COLO668 (cell line): ENCODE measurements around the gene REM2.
A peak's percentile ranks its signal among the peaks of the same experiment; 100 is the strongest.
"Not testable (repeated sequence)": the region's sequence is repeated elsewhere in the genome, so short reads cannot be mapped to it uniquely, and the experiment has no call there.

Experiments used
- DNase-seq: peaks from one replicate; lab custom pipeline; 2025; ENCODE audit not compliant: unreplicated experiment; lab: John Stamatoyannopoulos, UW

REM2 gene

DNA sequence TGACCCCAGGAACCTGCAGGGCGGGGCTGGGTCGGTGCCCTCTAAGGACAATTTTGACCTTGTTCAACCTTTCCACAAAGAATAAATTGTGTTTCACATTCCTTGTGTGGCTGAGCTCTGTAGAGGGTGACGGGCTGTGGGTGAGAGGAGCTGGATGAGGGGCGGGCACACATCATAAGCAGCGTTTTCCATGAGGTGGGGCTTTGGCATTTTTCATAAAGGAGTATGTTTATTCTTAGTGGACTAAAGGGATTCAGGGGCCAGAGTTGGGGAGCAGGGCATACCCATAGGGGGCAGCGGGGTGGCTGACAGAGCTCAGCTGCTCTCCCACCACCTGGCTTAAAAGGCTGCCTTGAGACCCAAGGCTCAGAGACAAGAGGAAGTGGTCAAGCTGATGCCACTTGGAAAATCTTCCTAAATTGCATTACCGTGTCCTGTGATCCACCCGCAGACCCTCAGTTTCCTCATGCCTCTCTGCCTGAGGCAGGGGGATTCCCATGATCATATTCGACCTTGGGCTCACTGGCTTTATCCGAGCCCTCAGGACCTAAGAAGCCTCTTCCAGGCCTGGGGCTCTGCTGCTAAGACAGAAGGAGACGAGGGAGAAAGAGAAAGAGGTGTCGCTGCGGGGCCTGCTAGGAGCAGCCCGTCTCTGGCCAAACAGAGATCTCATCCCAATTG, 35.2 kb upstream of the REM2 start:
- no peak for DNase-seq

DNA sequence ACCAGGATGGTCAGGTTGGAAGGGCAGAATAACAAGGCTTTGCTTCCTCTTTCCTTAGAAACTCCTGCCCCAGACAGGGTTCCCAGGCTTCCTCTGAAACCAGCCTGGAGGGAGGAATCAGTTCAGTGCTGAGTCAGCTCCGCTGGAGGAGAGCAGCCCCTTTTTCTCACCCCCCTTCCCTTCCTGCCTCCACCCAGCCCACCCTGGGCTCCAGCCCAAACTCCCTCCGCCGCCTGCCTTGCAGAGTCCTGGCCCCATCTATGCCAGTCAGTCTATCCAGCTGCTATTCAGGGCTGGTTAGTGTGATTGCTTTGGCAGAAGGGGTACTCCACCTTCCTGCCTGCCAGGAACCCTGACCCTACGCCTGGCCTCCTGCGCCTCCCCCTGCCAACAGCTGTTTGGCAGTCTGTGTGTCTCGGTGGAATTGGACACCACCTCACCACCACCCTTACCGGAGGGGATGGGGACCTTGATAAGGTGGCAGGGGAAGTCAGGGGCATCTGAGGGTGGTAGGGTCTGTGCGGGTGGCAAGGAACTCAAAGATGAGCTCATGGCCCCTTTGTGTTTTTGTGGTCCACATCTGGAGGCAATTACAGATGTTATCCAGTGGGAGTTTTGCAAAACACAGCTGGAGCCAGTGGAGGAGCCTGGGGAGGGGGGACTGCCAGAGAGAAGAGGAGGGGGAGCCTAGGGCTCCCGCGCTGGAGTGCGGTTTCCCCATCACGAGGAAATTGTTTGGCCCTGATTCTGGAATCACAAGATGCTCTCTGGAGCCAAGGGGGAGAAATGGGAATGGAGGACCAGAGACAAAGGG, 34.5 kb upstream of the REM2 start:
- DNase-seq = no peak

DNA sequence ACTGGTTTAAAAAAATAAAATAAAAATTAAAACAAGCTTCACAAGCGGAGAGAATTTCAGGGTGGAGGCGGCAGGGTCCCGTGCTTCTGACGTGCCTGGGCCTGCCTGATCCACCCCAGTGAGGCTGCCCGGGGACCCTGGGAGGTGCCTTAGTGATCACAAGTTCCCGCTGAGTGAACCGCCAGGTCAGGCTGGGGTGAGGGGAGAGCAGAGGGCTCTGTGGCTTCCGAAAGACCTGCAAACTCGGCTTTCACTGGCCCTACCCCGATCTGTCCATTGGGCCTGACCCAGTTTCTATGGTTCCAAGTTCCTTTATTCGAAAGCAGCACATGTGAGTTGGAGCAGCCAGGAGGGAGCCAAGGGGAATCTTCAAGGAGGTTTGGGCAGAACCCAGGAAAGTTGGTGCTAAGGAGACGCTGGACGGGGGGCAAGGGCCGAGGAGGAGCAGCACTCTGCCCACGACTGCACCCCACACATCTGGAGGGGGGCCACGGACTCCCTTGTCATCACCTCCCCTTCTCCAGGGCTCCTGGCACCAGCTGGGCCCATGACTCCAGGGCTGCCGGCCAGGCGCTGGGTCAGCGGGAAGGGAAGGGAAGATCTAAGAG, 33.7 kb upstream of the REM2 start:
- no peak for DNase-seq

DNA sequence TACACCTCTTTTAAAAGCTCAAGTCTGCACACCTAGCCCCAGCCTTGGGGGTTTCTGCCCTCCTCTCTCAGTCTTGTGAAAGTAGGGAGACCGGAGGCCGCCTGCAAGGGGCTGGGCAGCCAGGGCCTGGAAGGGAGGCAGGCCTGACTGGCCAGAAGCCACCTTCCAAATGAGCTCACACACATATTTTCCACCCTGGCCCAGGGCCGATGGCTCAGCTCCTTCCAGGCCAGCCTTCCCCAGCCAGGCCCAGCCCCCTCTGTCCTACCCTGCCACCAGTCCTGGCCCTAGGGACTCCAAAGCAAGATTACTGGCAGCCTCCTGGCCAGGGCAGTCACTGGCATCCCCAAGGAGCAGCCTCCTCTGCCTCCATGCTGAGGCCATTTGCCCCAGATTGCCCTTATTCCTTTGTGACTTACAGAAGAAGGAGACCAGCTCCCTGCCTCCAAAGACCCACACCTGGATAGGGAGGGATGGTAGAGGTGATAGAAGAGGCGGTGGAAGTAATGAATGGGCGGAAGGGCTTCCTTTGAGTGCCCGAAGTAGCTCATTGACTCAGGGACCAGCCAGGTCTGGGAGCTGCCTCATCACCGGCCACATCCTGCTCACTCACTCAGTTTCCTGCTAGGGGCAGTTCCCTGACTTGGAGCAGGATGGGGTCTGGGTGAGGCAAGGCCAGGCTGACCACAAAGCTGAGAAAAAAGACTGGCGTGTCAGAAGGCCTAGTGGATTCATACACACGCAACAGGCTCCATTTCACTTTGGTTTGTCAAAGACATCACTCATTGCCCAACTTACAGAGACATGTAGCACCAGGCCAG, 31.9 kb upstream of the REM2 start:
- no peak for DNase-seq

DNA sequence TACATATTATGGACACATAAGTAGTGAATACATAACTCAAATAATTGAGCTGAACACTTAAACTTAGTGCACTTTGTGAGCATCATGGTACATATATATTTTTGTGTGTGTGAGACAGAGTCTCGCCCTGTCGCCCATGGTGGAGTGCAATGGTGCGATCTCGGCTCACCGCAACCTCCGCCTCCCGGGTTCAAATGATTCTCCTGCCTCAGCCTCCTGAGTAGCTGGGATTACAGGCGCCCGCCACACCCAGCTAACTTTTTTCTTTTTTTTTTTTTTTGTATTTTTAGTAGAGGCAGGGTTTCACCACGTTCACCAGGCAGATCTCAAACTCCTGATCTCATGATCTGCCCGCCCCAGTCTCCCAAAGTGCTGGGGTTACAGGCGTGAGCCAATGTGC, 30.8 kb upstream of the REM2 start:
- not testable (repeated sequence) for DNase-seq

DNA sequence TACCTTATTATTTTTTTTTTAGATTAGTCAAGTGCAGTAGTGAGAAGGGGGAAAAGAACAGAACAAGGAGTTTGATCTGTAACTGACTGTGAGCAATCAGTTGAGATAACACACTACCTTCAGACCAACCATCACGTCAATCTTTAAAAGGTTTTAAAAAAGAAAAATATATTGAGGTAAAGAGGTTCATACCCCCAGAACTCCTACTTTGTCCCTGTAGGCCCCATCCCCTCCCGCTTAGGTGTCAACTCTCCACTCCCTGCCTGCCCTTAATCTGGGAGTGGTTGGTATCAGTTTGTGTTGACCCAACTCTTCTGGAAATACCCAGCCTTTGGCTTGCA, 30.5 kb upstream of the REM2 start:
- DNase-seq = no peak

DNA sequence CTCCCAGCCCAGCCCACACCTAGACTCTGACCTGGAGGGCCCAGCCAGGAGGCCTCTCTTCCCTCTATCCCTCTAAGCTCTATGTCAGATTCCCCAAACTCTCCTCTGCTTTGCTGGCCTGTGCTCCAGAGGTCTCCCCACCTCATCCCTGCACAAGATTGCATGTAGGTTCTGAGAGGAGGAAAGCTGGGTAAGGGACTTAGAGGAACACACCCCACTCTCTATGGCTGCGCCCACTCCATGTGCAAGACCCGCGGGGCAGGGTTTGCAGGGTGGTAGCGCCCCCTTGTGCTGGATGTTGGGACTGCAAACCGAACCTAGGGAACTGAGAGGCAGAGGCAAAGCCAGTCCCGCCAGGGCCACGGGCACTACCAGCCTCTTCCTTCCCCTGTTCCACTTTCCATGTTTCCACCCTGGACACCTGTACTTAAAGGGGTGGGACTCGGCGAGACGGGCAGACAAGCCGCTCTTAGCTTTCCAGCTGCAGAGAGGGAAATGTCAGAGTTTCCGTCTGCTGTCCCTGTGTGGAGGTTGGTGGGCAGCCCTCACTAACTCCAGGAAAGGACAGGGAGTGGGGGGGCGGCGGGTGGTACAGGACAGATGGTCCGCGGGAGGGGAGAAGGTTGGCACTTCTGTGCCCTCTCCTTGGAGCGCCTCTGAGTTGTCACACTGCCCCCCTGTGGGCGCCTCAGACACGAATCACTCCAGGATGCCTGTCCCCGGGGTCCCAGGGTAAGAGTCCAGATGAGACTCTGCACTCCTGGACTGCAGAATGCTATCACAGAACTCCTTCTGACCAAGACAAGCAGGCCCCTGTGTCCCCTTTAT, 29.9 kb upstream of the REM2 start:
- peak; percentile 71 for DNase-seq

DNA sequence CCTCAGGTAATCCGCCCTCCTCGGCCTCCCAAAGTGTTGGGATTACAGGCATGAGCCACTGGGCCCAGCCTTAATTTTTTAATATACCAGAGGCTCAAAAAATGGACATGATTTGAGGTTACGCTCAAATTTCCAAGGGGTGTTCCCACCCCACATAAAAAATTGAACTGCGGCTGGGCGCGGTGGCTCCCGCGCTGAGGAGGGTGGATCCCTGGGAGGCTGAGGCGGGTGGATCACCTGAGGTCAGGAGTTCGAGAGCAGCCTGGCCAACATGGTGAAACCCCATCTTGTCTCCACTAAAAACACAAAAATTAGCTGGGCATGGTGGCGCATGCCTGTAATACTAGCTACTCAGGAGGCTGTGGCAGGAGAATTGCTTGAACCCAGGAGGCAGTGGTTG, 28.7 kb upstream of the REM2 start:
- DNase-seq = not testable (repeated sequence)

DNA sequence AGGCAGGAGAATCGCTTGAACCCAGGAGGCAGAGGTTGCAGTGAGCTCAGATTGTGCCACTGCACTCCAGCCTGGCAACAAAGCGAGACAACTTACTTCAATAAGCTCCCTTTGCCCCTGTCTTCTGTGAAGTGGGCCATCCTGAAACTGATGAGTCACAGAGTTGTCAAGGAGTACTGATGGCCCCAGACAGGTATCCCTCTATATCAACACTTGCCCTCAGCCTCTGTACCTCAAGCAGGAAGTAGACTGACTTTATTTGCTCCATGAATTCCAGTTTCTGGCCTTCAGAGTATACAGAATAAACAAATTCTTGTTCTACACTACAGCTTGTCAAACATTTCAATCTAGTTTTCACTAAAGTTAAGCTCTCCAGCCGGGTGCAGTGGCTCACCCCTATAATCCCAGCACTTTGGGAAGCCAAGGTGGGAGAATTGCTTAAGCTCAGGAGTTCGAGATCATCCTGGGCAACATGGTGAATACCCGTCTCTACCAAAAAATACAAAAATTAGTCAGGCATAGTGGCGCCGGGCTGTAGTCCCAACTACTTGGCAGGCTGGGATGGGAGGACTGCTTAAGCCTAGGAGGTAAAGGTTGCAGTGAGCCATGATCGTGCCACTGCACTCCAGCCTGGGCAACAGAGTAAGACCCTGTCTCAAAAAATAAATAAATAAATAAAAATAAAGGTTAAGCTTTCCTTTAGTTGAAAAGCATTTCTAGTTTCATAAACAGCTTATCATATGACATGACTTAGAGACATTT, 27.9 kb upstream of the REM2 start:
- DNase-seq = no peak

DNA sequence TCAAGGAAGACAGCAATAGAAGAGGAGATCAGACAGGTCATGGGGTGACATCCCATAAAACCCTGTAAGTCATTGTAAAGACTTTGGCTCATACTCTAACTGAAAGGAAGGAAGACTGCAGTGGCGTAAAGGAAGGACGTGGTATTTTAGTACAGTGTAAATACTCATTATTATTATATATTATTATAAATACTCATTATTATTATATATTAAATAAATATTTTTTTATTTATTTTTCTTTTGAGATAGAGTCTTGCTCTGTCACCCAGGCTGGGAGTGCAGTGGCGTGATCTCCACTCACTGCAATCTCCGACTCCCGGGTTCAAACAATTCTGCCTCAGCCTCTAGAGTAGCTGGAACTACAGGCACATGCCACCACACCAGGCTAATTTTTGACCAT, 26.6 kb upstream of the REM2 start:
- DNase-seq = no peak

DNA sequence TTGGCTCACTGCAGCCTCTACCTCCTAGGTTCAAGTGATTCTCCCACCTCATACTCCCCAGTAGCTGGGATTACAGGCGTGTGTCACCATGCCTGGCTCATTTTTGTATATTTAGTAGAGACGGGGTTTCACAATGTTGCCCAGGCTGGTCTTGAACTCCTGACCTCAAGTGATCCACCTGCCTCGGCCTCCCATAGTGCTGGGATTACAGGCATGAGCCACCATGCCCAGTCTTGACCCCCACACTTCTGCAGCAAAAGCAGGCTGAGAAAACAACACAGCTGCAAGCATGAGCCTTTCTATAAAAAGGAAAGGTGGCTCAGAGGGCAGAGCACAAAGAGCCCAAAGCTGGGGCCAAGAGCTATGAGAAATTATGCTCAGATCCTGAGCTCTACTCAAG, 22.6 kb upstream of the REM2 start:
- not testable (repeated sequence) for DNase-seq

DNA sequence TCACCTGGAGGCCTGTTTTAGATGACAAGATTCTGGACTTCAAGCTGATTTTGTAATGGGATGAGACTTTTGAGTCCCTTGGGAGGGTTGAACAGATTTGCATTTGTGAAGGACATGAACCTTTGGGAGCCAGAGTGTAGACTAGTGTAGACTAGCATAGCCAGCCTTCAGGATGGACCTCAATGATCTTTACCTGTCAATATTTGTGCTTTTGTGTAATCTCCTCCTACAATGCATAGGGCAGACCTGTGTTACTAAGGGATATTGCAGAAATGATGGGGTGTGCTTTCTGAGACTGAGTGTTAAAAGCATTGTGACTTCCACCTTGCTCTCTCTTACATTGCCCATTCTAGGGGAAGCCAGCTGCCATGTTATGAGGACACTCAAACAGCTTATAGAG, 21.4 kb upstream of the REM2 start:
- DNase-seq = no peak

DNA sequence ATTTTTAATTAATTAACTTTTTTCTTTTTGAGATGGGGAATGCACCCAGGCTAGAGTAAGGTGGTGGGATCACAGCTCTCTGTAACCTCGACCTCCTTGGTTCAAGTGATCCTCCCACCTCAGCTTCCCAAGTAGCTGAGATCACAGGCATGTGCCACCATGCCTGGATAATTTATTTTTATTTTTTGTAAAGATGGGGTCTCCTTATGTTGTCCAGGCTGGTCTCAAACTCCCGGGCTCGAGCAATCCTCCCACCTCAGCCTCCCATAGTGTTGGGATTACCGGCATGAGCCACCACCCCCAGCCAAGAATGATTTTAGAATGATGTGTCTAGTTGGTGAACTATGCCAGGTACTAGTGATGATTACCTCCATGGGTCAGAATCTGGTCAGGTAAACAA, 18.0 kb upstream of the REM2 start:
- no peak for DNase-seq

DNA sequence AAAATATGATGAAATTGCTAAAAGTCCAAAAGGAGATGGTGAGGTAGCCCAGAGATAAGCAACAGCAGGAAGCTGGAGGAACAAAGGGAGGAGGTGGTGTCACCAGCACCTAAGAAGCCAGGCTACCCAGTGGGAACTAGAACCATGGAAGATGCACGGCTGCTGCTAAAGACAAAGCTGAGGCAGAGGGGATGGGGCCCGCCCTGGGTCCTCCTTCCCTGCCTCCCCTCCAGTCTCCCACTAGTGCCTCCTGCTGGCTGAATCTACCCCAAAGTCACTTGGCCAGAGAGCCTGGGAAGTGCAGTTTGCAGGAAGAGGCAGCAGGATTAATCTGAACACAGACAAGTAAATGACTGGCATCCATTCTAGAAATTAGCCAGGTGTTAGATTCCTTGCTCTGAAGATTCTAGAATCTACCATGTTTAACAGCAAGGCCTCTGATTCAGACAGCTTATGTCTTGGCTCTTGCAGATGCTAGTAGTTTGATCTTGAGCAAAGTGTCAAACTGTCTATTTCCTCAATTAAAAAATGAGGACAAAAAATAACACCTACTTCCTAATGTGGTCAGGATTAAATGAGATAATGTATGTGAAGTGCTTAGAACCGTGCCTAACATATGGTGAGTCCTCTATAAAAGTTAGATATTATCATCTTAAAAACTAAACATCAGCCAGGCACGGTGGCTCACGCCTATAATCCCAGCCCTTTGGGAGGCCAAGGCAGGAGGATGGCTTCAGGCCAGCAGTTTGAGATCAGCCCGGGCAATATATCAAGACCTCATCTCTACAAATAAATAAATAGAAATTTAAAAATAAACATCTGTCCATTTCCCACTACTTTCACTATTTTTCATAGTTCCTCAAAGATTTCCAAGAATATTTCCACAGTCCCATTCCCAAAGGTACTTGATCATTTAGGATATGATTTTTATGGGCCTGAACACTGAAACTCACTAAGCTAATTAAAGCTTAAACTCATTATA, 17.3 kb upstream of the REM2 start:
- DNase-seq = no peak

DNA sequence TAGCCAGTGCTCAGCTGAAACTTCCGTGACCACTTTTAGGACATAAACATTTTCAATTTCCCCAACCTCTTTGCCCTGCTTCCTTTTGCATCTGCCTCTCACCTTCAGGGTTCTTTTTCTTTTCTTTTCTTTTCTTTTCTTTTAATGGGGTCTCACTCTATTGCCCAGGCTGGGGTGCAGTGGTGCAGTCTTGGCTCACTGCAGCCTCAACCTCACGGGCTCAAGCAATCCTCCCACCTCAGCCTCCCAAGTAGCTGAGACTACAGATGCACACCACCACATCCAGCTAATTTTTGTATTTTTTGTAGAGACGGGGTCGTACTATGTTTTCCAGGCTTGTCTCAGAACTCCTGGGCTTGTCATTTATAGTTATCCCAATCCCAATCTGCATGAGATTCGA, 16.1 kb upstream of the REM2 start:
- DNase-seq = no peak

DNA sequence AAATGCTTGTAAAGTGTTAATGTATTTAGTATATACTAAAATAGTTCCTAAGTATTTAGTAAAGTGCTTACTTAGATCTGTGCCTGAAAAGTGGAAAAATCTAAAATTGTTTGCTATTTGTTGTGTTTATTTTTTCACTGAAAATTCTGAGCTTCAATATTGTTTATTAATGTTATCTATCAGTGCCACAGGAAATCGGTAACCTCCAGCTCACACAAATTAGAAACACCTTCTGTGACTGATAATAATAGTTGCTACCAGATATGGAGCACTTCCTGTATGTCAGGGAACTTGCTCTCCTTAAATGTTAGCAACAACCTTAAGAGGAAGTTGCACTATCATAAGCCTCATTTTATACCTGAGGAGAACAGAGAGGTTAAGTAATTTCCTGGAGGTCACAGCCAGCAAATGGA, 12.2 kb upstream of the REM2 start:
- DNase-seq = no peak

DNA sequence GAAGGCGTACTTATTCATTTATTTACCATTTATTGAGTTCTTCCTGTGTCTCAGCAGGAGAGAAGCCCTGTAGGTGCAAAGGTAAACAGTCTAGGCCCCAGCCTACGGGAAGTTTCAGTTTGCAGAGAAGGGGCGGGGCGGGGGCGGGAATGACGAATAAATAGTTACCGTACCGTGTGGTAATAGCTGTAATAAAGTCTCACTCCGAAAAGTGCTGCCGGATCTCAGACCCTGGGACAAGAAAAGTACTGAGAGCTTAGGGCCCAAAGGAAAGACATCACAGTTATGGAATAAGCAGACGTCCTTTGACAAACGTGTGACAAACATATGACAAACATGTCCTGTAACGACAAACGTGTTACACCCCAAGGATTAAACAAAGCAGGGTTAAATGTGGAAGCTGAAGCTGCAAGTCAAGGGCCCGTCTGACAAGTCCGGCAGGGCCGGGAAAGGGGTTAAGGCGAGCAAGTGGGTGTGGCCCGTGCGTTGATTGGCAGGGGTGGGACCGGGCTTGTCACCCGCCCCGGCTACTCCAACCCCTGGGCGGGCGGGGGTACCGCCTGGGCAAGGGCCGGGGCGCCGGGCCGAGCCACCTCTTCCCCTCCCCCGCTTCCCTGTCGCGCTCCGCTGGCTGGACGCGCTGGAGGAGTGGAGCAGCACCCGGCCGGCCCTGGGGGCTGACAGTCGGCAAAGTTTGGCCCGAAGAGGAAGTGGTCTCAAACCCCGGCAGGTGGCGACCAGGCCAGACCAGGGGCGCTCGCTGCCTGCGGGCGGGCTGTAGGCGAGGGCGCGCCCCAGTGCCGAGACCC, 11.6 kb upstream of the REM2 start, which contains the start of gene LRP10:
Gene LRP10 (plus strand): TSS at position 517 of the 809 bp plus-strand sequence. CDS start 564 bp downstream, outside the sequence.
- peak; percentile 94 for DNase-seq
